ENCODE measurements around the gene ENC1.
"Not testable (repeated sequence)": the region's sequence is repeated elsewhere in the genome, so short reads cannot be mapped to it uniquely, and the experiment has no call there.

Gene ENC1

GRCh38 chr5:74640450-74640953 lies at the start of gene ENC1:
Gene ENC1, minus strand, starts transcription at chr5:74640728. Its CDS starts 4,243 bp downstream, at chr5:74636485.
- peak; percentile 60 to 67 for DNase-seq (ENCODE audit: low read depth in 2 of 2)

- DNase-seq (ENCODE audit: low read depth in 2 of 2), result no peak
These were observed 46.6 kb upstream of the ENC1 start for GRCh38 chr5:74686962-74687751.

GRCh38 chr5:74685979-74686631 lies 45.6 kb upstream of the ENC1 start:
- no peak for DNase-seq (ENCODE audit: low read depth in 2 of 2)

GRCh38 chr5:74684900-74685851 lies 44.6 kb upstream of the ENC1 start, which contains the start of gene HEXB:
Gene HEXB, plus strand, starts transcription at chr5:74685233. Its CDS starts 28 bp downstream, at chr5:74685261.
- DNase-seq (ENCODE audit: low read depth in 2 of 2), result peak; percentile 76 to 83

- no peak for DNase-seq (ENCODE audit: low read depth in 2 of 2)
These were observed 39.4 kb upstream of the ENC1 start for GRCh38 chr5:74679966-74680365.

- DNase-seq (ENCODE audit: low read depth in 2 of 2), result not testable (repeated sequence)
These were observed 38.8 kb upstream of the ENC1 start for GRCh38 chr5:74679300-74679699.

GRCh38 chr5:74678123-74678522 lies 37.6 kb upstream of the ENC1 start:
- not testable (repeated sequence) for DNase-seq (ENCODE audit: low read depth in 2 of 2)

GRCh38 chr5:74676466-74676865 lies 35.9 kb upstream of the ENC1 start:
- DNase-seq (ENCODE audit: low read depth in 2 of 2), result not testable (repeated sequence)

GRCh38 chr5:74673011-74673790 lies 32.7 kb upstream of the ENC1 start:
- no peak for DNase-seq (ENCODE audit: low read depth in 2 of 2)

- DNase-seq (ENCODE audit: low read depth in 2 of 2), result no peak
These were observed 31.8 kb upstream of the ENC1 start for GRCh38 chr5:74672215-74672877.

GRCh38 chr5:74670396-74671038 lies 30.0 kb upstream of the ENC1 start:
- no peak for DNase-seq (ENCODE audit: low read depth in 2 of 2)

- no peak for DNase-seq (ENCODE audit: low read depth in 2 of 2)
These were observed 29.3 kb upstream of the ENC1 start for GRCh38 chr5:74669821-74670220.

- no peak for DNase-seq (ENCODE audit: low read depth in 2 of 2)
These were observed 26.9 kb upstream of the ENC1 start for GRCh38 chr5:74667396-74667795.

GRCh38 chr5:74665816-74666215 lies 25.3 kb upstream of the ENC1 start:
- no peak for DNase-seq (ENCODE audit: low read depth in 2 of 2)

- DNase-seq (ENCODE audit: low read depth in 2 of 2), result no peak
These were observed 24.7 kb upstream of the ENC1 start for GRCh38 chr5:74665273-74665672.

- DNase-seq (ENCODE audit: low read depth in 2 of 2), result no peak
These were observed 24.0 kb upstream of the ENC1 start for GRCh38 chr5:74664551-74664950.

- DNase-seq (ENCODE audit: low read depth in 2 of 2), result no peak
These were observed 20.3 kb upstream of the ENC1 start for GRCh38 chr5:74660873-74661272.

- DNase-seq (ENCODE audit: low read depth in 2 of 2), result no peak
These were observed 19.6 kb upstream of the ENC1 start for GRCh38 chr5:74660140-74660539.

- no peak for DNase-seq (ENCODE audit: low read depth in 2 of 2)
These were observed 18.6 kb upstream of the ENC1 start for GRCh38 chr5:74659172-74659571.

GRCh38 chr5:74657165-74657564 lies 16.6 kb upstream of the ENC1 start:
- no peak for DNase-seq (ENCODE audit: low read depth in 2 of 2)

Measured in stimulated activated CD4-positive, alpha-beta T cell treated with anti-CD3 and anti-CD28 coated beads, Interleukin-1b, Interleukin-23, amount 100 ng/mL, for 4 hours (primary cell).